Measurements from ENCODE around the gene EBF4. TPM values are rescaled to one million over a fixed set of nuclear protein-coding genes. Genes with fewer than 3 reads are reported as not detected.

EBF4 gene
- polyA plus RNA-seq, 1 donor from 2014 or later, result 13.2 TPM

DNA sequence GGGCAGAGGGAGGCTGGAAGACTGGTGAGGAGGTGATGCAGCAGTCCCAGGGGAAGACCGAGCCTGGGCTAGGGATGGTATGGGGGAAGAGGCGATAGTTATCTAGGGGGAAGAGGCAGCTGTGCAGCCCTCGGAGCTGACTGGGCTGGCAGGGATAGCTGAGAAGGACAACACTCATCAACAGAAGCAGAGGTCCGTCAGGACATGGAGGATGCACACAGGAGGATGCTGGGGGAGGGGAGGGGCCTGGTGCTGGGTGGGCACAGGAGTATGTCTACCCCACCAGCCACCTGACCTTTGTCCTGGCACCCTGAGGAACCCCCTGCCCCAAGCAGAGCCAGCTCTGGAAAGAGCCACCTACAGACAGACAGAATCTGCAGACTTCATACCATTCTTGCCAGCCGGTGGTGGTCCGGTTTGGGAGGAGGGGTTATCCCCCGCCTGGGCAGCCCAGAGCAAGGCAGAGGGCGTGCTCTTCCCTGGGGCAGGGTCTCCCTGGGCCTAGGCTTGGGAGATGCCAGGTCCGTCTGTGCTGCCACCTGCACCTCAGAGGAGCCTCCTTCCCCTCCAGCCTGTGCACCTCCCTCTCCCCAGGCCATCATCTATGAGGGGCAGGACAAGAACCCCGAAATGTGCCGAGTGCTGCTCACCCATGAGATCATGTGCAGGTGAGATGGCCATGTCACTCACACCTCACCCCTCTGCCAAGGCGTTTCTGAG lies 14.9 kb downstream of the EBF4 start:
- no peaks in the 10 kb centered on the region for H3K27me3 ChIP-seq (ENCODE audit: insufficient read depth, low read depth, low read length)
- no peaks in the 10 kb centered on the region for H3F3A ChIP-seq (ENCODE audit: insufficient read depth, low read length, poor library complexity, severe bottlenecking)
- no peak overlapping the region for H3K4me3 ChIP-seq (ENCODE audit: low read length)
- no peak overlapping the region for H3K27ac ChIP-seq (ENCODE audit: low read length)
- H3K9me3 ChIP-seq (ENCODE audit: low read length), result no peaks in the 10 kb centered on the region
- TF ChIP-seq MXI1 (conservative IDR thresholded peaks at IDR 0.05; ENCODE audit: poor library complexity, severe bottlenecking) (no peak), EP300 (conservative IDR thresholded peaks at IDR 0.05; ENCODE audit: poor library complexity, severe bottlenecking) (no peak), TAF1 (IDR thresholded peaks at IDR 0.05; ENCODE audit: low read depth) (no peak), POLR2AphosphoS5 (IDR thresholded peaks at IDR 0.05) (no peak), RAD21 (conservative IDR thresholded peaks at IDR 0.05) (no peak), SMC3 (conservative IDR thresholded peaks at IDR 0.05; ENCODE audit: poor library complexity) (no peak), EZH2 (IDR thresholded peaks at IDR 0.05; ENCODE audit: borderline replicate concordance, insufficient read depth, low read length, poor library complexity, severe bottlenecking) (no peak)
- TF ChIP-seq, protein P1, sequence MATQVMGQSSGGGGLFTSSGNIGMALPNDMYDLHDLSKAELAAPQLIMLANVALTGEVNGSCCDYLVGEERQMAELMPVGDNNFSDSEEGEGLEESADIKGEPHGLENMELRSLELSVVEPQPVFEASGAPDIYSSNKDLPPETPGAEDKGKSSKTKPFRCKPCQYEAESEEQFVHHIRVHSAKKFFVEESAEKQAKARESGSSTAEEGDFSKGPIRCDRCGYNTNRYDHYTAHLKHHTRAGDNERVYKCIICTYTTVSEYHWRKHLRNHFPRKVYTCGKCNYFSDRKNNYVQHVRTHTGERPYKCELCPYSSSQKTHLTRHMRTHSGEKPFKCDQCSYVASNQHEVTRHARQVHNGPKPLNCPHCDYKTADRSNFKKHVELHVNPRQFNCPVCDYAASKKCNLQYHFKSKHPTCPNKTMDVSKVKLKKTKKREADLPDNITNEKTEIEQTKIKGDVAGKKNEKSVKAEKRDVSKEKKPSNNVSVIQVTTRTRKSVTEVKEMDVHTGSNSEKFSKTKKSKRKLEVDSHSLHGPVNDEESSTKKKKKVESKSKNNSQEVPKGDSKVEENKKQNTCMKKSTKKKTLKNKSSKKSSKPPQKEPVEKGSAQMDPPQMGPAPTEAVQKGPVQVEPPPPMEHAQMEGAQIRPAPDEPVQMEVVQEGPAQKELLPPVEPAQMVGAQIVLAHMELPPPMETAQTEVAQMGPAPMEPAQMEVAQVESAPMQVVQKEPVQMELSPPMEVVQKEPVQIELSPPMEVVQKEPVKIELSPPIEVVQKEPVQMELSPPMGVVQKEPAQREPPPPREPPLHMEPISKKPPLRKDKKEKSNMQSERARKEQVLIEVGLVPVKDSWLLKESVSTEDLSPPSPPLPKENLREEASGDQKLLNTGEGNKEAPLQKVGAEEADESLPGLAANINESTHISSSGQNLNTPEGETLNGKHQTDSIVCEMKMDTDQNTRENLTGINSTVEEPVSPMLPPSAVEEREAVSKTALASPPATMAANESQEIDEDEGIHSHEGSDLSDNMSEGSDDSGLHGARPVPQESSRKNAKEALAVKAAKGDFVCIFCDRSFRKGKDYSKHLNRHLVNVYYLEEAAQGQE (IDR thresholded peaks at IDR 0.05; ENCODE audit: borderline replicate concordance), result no peak
- TF ChIP-seq, protein P2, sequence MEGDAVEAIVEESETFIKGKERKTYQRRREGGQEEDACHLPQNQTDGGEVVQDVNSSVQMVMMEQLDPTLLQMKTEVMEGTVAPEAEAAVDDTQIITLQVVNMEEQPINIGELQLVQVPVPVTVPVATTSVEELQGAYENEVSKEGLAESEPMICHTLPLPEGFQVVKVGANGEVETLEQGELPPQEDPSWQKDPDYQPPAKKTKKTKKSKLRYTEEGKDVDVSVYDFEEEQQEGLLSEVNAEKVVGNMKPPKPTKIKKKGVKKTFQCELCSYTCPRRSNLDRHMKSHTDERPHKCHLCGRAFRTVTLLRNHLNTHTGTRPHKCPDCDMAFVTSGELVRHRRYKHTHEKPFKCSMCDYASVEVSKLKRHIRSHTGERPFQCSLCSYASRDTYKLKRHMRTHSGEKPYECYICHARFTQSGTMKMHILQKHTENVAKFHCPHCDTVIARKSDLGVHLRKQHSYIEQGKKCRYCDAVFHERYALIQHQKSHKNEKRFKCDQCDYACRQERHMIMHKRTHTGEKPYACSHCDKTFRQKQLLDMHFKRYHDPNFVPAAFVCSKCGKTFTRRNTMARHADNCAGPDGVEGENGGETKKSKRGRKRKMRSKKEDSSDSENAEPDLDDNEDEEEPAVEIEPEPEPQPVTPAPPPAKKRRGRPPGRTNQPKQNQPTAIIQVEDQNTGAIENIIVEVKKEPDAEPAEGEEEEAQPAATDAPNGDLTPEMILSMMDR (IDR thresholded peaks at IDR 0.05; ENCODE audit: poor library complexity, severe bottlenecking), result no peak
- H3K36me3 ChIP-seq (ENCODE audit: insufficient read depth, low read length), result no peaks in the 10 kb centered on the region
- H2AFZ ChIP-seq (ENCODE audit: low read depth, low read length), result no peak overlapping the region
- no peak overlapping the region for H3K9ac ChIP-seq (ENCODE audit: low read length)
- H3K79me2 ChIP-seq (replicated peaks; ENCODE audit: insufficient read depth, low read length), result no peaks in the 10 kb centered on the region
- H4K20me1 ChIP-seq (ENCODE audit: insufficient read depth), result no peaks in the 10 kb centered on the region
- H3K4me2 ChIP-seq (ENCODE audit: low read length), result no peak overlapping the region
- H3K9me2 ChIP-seq (ENCODE audit: insufficient read depth, low read length), result no peaks in the 10 kb centered on the region

DNA sequence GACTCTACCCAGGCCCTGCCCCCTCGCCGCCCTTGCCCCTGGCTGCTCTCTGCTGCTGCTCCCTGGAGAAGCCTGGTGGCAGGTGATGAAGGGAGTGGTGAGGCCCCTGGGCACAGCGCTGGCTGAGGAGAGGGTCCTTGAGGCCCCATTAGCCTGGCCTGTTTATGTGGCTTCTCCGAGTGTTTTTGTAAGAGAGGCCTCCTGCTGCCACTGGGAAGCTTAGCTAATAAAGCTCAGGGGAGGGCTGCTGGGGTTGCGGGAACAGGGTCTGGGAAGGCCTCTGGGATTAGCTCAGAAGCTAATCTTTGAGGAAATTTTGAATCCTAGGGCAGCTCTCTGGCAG lies 15.5 kb downstream of the EBF4 start:
- H3K27me3 ChIP-seq (ENCODE audit: insufficient read depth, low read depth, low read length), result no peaks in the 10 kb centered on the region
- no peaks in the 10 kb centered on the region for H4K20me1 ChIP-seq (ENCODE audit: insufficient read depth)
- no peak overlapping the region for H3K4me2 ChIP-seq (ENCODE audit: low read length)
- H3K9ac ChIP-seq (ENCODE audit: low read length), result no peak overlapping the region
- no peaks in the 10 kb centered on the region for H3K36me3 ChIP-seq (ENCODE audit: insufficient read depth, low read length)
- H3K9me2 ChIP-seq (ENCODE audit: insufficient read depth, low read length), result no peaks in the 10 kb centered on the region
- H3K4me3 ChIP-seq (ENCODE audit: low read length), result no peak overlapping the region
- no peak overlapping the region for H3K27ac ChIP-seq (ENCODE audit: low read length)
- no peak for TF ChIP-seq POLR2AphosphoS5 (IDR thresholded peaks at IDR 0.05)
- TF ChIP-seq RAD21 (conservative IDR thresholded peaks at IDR 0.05), result no peak
- no peak for TF ChIP-seq EZH2 (IDR thresholded peaks at IDR 0.05; ENCODE audit: borderline replicate concordance, insufficient read depth, low read length, poor library complexity, severe bottlenecking)
- TF ChIP-seq, protein P1 (IDR thresholded peaks at IDR 0.05; ENCODE audit: borderline replicate concordance), result no peak
- H3F3A ChIP-seq (ENCODE audit: insufficient read depth, low read length, poor library complexity, severe bottlenecking), result no peaks in the 10 kb centered on the region
- no peaks in the 10 kb centered on the region for H3K79me2 ChIP-seq (replicated peaks; ENCODE audit: insufficient read depth, low read length)
- H2AFZ ChIP-seq (ENCODE audit: low read depth, low read length), result no peak overlapping the region
- no peaks in the 10 kb centered on the region for H3K9me3 ChIP-seq (ENCODE audit: low read length)

Measured in neural cell (in vitro differentiated cells).